KMS-11 (cell line): ENCODE measurements around the gene BCL7A.

Experiments used
- H2AFZ ChIP-seq: fragments of 200-600 bp; sonication (generic); 2 replicates; pipeline ENCODE4 v1.6.1; 2016; ENCODE audit warnings: antibody characterized with exemption, mixed run types, low read depth
- H3K27ac ChIP-seq: fragments of 200-600 bp; sonication (generic); 2 replicates; pipeline ENCODE4 v1.6.1; 2016; ENCODE audit warnings: mild to moderate bottlenecking, mixed run types
- H3K27me3 ChIP-seq: fragments of 200-600 bp; sonication (generic); 2 replicates; pipeline ENCODE4 v1.6.1; 2017; ENCODE audit warnings: mild to moderate bottlenecking, low read depth, mixed run types, moderate library complexity; ENCODE audit not compliant: insufficient read depth
- H3K36me3 ChIP-seq: fragments of 200-600 bp; sonication (generic); 2 replicates; pipeline ENCODE4 v1.6.1; 2017; ENCODE audit warnings: mild to moderate bottlenecking, mixed run types; ENCODE audit not compliant: insufficient read depth
- H3K4me1 ChIP-seq: fragments of 200-600 bp; sonication (generic); 2 replicates; pipeline ENCODE4 v1.6.1; 2016; ENCODE audit warnings: mild to moderate bottlenecking, low read depth, mixed run types; ENCODE audit not compliant: poor library complexity, severe bottlenecking
- H3K4me2 ChIP-seq: fragments of 200-600 bp; sonication (generic); 2 replicates; pipeline ENCODE4 v1.7.0; 2016; ENCODE audit warnings: mild to moderate bottlenecking, mixed run types
- H3K4me3 ChIP-seq: fragments of 200-600 bp; sonication (generic); IDR thresholded peaks from 2 replicates; pipeline ENCODE4 v1.6.1; 2017; ENCODE audit warnings: low read depth, low read length, mixed read lengths; ENCODE audit not compliant: insufficient read depth
- H3K79me2 ChIP-seq: fragments of 200-600 bp; sonication (generic); 2 replicates; pipeline ENCODE4 v1.6.1; 2016; ENCODE audit warnings: low read depth, mixed run types; ENCODE audit not compliant: insufficient read depth
- H3K9ac ChIP-seq: fragments of 200-600 bp; sonication (generic); 2 replicates; pipeline ENCODE4 v1.6.1; 2016; ENCODE audit warnings: mild to moderate bottlenecking, mixed run types
- H4K20me1 ChIP-seq: fragments of 200-600 bp; sonication (generic); 2 replicates; pipeline ENCODE4 v1.6.1; 2016; ENCODE audit warnings: mild to moderate bottlenecking, mixed run types; ENCODE audit not compliant: insufficient read depth
- TF ChIP-seq, protein P1 (sequence below): fragments of 200-600 bp; sonication (generic); conservative IDR thresholded peaks from 2 replicates; pipeline ENCODE4 v1.6.1; 2017; ENCODE audit warnings: low read depth, mild to moderate bottlenecking, antibody characterized with exemption, low read length, moderate library complexity, mixed read lengths

The BCL7A gene

GRCh38 chr12:121990114-121990647 is 31.5 kb upstream of the BCL7A start:
- Histone ChIP-seq H3K27me3 (no peaks in the 10 kb centered on the region), H3K4me2 (no peak overlapping the region), H3K79me2 (no peaks in the 10 kb centered on the region), H2AFZ (no peak overlapping the region), H3K27ac (no peak overlapping the region), H3K36me3 (no peaks in the 10 kb centered on the region), H4K20me1 (no peaks in the 10 kb centered on the region), H3K4me1 (no peaks in the 10 kb centered on the region), H3K9ac (no peak overlapping the region), H3K4me3 (no peak overlapping the region)
- TF ChIP-seq, protein P1, sequence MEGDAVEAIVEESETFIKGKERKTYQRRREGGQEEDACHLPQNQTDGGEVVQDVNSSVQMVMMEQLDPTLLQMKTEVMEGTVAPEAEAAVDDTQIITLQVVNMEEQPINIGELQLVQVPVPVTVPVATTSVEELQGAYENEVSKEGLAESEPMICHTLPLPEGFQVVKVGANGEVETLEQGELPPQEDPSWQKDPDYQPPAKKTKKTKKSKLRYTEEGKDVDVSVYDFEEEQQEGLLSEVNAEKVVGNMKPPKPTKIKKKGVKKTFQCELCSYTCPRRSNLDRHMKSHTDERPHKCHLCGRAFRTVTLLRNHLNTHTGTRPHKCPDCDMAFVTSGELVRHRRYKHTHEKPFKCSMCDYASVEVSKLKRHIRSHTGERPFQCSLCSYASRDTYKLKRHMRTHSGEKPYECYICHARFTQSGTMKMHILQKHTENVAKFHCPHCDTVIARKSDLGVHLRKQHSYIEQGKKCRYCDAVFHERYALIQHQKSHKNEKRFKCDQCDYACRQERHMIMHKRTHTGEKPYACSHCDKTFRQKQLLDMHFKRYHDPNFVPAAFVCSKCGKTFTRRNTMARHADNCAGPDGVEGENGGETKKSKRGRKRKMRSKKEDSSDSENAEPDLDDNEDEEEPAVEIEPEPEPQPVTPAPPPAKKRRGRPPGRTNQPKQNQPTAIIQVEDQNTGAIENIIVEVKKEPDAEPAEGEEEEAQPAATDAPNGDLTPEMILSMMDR = no peak

DNA sequence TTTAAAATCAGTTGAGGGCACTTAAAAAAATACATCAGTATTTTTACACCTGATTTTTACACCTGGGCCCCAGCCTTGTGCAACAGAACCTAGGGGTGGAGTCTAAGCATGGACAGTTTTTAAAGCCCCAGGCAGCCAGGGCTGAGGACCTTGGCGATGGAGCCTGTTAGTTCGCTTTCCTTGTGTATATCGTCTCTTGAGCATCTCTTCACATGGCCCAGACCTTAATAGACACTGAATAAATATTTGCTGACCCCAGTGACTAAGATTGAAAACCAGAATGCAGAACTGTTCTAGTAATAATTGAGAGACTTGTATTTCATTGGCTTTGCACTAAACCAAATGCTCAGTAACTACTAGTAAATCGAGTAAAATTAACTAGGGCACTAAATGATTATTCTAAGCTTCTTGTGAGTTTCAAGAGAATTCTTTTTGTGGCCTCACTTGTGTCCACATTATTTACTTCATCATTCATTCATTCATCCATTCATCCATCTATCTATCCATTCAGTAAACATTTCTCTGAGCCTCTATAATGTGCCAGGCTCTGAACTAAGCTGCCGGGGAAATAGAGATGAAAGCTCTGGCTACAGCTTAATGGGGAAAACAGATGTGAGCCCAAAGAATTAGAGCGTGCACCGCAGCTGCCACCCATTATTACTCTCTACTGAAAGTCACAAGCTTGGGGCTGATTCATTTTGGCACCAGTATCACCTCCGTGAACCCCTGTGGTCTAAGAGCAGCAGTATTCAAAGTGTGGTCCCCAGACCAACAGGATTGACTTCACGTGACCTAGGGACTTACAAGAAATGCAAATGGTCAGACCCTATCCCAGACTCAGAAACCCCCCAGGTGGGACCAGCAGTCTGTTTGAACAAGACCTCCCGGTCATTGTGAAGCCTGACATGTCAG is 30.7 kb upstream of the BCL7A start:
- no peaks in the 10 kb centered on the region for H3K4me1 ChIP-seq
- H3K27ac ChIP-seq = no peak overlapping the region
- H2AFZ ChIP-seq = no peak overlapping the region
- no peaks in the 10 kb centered on the region for H3K27me3 ChIP-seq
- H3K9ac ChIP-seq = no peak overlapping the region
- H3K4me2 ChIP-seq = no peak overlapping the region
- TF ChIP-seq, protein P1 = no peak
- no peaks in the 10 kb centered on the region for H3K36me3 ChIP-seq
- no peaks in the 10 kb centered on the region for H3K79me2 ChIP-seq
- H4K20me1 ChIP-seq = no peaks in the 10 kb centered on the region
- H3K4me3 ChIP-seq = no peak overlapping the region

DNA sequence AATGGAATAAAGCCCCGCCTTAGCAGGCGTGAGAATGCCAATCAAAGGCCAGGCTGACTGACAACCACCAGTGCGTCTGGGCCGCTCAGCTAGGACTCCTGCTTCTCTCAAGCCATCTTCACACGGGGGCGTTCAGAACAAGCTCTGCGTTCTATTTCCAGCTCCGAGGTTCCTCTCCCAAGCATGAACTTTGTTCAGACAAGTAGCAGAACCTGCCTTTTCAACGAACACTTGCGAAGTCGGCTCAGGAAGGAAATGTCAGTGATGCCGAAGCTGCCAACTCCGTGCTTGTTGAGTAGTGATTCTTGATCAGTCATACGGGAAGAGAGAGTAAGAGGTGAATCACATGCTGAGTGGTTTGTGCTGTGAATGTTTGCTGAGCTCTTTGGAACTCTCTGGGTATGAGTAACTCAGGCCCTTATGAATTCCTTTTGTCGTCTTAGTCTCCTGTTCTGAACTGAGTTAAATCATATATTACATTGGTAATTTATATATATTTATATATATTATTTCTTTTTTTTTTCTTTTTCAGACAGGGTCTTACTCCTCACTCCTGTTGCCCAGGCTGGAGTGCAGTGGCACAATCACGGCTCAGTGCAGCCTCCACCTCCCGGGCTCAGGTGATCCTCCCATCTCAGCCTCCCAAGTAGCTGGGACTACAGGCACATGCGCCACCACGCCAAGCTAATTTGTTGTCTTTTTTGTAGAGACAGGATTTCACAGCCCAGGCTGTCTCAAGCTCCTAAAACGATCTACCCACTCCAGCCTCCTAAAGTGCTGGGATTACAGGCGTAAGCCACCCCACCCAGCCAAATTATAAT is 29.4 kb upstream of the BCL7A start:
- H3K36me3 ChIP-seq = no peaks in the 10 kb centered on the region
- TF ChIP-seq, protein P1 = no peak
- no peak overlapping the region for H2AFZ ChIP-seq
- no peak overlapping the region for H3K4me2 ChIP-seq
- no peak overlapping the region for H3K9ac ChIP-seq
- H3K4me1 ChIP-seq = no peaks in the 10 kb centered on the region
- no peaks in the 10 kb centered on the region for H4K20me1 ChIP-seq
- no peak overlapping the region for H3K27ac ChIP-seq
- no peaks in the 10 kb centered on the region for H3K79me2 ChIP-seq
- no peaks in the 10 kb centered on the region for H3K27me3 ChIP-seq
- no peak overlapping the region for H3K4me3 ChIP-seq

GRCh38 chr12:121996050-121996944 is 25.4 kb upstream of the BCL7A start:
- TF ChIP-seq, protein P1 = no peak
- Histone ChIP-seq H3K79me2 (no peaks in the 10 kb centered on the region), H4K20me1 (no peaks in the 10 kb centered on the region), H3K27me3 (no peaks in the 10 kb centered on the region), H3K4me2 (no peak overlapping the region), H3K9ac (no peak overlapping the region), H2AFZ (no peak overlapping the region), H3K4me3 (no peak overlapping the region), H3K4me1 (no peaks in the 10 kb centered on the region), H3K36me3 (no peaks in the 10 kb centered on the region), H3K27ac (no peak overlapping the region)
